ENCODE results near the gene CASQ2. TPM values are rescaled to one million over a fixed set of nuclear protein-coding genes. Genes with fewer than 3 reads are reported as not detected.
A peak's percentile ranks its signal among the peaks of the same experiment; 100 is the strongest.

Gene CASQ2
- total and polyA plus RNA-seq, 9 of the 15 experiments (the other 6 are each of a cell fraction or from before 2014, with no cell fraction given), result not detected

DNA sequence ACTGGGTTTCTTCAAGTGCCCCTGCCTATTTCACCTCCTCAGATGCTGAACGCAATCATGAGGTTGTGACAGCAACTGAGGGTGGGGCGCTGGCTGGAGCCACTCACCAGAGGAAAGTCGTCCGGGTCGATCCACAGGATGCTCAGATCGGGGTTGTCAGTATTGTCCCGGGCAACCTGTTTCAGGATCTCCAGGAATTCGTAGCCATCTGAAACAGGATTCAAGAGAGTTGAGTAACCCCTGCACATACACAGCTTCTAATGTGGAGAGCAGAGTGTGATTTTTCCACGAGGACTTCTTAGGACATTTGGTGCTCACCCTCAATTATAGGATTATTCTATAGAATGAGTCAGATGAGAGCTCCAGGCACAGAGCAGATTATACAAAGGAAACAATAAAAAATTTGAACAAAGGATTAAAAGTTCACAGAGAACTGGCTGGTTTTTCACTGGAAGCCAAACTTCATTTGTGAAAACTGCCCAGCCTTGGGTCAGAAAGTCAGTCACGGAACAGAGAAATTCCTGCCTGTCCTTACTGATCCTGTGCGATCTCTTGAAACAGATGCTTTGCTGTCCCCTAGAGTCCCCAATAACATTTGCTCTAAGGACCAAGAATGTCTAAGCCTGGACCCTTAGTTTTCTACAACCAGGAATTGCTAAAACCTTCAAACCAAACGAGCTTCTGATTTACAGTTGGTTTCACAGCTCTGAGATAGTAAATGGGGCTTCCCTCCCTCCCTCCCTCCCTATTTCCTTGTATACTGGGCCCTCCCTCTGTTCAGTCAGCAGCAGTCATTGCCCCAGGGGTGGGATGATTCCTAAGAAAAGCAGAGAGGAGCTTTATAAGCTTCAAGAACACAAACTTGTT lies 63.2 kb downstream of the CASQ2 start (continued):
- TF ChIP-seq, protein P1, sequence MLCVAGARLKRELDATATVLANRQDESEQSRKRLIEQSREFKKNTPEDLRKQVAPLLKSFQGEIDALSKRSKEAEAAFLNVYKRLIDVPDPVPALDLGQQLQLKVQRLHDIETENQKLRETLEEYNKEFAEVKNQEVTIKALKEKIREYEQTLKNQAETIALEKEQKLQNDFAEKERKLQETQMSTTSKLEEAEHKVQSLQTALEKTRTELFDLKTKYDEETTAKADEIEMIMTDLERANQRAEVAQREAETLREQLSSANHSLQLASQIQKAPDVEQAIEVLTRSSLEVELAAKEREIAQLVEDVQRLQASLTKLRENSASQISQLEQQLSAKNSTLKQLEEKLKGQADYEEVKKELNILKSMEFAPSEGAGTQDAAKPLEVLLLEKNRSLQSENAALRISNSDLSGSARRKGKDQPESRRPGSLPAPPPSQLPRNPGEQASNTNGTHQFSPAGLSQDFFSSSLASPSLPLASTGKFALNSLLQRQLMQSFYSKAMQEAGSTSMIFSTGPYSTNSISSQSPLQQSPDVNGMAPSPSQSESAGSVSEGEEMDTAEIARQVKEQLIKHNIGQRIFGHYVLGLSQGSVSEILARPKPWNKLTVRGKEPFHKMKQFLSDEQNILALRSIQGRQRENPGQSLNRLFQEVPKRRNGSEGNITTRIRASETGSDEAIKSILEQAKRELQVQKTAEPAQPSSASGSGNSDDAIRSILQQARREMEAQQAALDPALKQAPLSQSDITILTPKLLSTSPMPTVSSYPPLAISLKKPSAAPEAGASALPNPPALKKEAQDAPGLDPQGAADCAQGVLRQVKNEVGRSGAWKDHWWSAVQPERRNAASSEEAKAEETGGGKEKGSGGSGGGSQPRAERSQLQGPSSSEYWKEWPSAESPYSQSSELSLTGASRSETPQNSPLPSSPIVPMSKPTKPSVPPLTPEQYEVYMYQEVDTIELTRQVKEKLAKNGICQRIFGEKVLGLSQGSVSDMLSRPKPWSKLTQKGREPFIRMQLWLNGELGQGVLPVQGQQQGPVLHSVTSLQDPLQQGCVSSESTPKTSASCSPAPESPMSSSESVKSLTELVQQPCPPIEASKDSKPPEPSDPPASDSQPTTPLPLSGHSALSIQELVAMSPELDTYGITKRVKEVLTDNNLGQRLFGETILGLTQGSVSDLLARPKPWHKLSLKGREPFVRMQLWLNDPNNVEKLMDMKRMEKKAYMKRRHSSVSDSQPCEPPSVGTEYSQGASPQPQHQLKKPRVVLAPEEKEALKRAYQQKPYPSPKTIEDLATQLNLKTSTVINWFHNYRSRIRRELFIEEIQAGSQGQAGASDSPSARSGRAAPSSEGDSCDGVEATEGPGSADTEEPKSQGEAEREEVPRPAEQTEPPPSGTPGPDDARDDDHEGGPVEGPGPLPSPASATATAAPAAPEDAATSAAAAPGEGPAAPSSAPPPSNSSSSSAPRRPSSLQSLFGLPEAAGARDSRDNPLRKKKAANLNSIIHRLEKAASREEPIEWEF (CRISPR knock-in tag; IDR thresholded peaks at IDR 0.05), result no peak
- TF ChIP-seq, protein P2, sequence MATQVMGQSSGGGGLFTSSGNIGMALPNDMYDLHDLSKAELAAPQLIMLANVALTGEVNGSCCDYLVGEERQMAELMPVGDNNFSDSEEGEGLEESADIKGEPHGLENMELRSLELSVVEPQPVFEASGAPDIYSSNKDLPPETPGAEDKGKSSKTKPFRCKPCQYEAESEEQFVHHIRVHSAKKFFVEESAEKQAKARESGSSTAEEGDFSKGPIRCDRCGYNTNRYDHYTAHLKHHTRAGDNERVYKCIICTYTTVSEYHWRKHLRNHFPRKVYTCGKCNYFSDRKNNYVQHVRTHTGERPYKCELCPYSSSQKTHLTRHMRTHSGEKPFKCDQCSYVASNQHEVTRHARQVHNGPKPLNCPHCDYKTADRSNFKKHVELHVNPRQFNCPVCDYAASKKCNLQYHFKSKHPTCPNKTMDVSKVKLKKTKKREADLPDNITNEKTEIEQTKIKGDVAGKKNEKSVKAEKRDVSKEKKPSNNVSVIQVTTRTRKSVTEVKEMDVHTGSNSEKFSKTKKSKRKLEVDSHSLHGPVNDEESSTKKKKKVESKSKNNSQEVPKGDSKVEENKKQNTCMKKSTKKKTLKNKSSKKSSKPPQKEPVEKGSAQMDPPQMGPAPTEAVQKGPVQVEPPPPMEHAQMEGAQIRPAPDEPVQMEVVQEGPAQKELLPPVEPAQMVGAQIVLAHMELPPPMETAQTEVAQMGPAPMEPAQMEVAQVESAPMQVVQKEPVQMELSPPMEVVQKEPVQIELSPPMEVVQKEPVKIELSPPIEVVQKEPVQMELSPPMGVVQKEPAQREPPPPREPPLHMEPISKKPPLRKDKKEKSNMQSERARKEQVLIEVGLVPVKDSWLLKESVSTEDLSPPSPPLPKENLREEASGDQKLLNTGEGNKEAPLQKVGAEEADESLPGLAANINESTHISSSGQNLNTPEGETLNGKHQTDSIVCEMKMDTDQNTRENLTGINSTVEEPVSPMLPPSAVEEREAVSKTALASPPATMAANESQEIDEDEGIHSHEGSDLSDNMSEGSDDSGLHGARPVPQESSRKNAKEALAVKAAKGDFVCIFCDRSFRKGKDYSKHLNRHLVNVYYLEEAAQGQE (IDR thresholded peaks at IDR 0.05; ENCODE audit: borderline replicate concordance), result peak; percentile 34; the same call in 1 of the 2 replicates
- TF ChIP-seq, protein P2 (CRISPR knock-in tag; IDR thresholded peaks at IDR 0.05; ENCODE audit: low read depth), result no peak
- TF ChIP-seq, protein P3, sequence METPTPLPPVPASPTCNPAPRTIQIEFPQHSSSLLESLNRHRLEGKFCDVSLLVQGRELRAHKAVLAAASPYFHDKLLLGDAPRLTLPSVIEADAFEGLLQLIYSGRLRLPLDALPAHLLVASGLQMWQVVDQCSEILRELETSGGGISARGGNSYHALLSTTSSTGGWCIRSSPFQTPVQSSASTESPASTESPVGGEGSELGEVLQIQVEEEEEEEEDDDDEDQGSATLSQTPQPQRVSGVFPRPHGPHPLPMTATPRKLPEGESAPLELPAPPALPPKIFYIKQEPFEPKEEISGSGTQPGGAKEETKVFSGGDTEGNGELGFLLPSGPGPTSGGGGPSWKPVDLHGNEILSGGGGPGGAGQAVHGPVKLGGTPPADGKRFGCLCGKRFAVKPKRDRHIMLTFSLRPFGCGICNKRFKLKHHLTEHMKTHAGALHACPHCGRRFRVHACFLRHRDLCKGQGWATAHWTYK (CRISPR knock-in tag; IDR thresholded peaks at IDR 0.05), result no peak
- no peak for TF ChIP-seq XRCC5 (IDR thresholded peaks at IDR 0.05; ENCODE audit: low read depth, low read length)
- TF ChIP-seq CSDE1 (IDR thresholded peaks at IDR 0.05), result no peak
- TF ChIP-seq SMARCE1 (IDR thresholded peaks at IDR 0.05), result no peak
- no peak for TF ChIP-seq EHMT2 (IDR thresholded peaks at IDR 0.05)
- no peak for TF ChIP-seq ZNF766 (CRISPR knock-in tag; conservative IDR thresholded peaks at IDR 0.05)
- TF ChIP-seq ZNF583 (CRISPR knock-in tag; IDR thresholded peaks at IDR 0.05), result no peak
- peak in 1 of 2 experiments; percentile 55; a peak in 2 of 4 replicates for TF ChIP-seq RAD21 (CRISPR knock-in tag; conservative IDR thresholded peaks at IDR 0.05 in 1 of 2, IDR thresholded peaks at IDR 0.05 in 1 of 2)
- TF ChIP-seq ELF1 (tag; IDR thresholded peaks at IDR 0.05), result no peak
- TF ChIP-seq HOXB6 (CRISPR knock-in tag; IDR thresholded peaks at IDR 0.05; ENCODE audit: borderline replicate concordance), result no peak

All from K562 (cell line).